ENCODE data around the gene SMOC1.

DNA sequence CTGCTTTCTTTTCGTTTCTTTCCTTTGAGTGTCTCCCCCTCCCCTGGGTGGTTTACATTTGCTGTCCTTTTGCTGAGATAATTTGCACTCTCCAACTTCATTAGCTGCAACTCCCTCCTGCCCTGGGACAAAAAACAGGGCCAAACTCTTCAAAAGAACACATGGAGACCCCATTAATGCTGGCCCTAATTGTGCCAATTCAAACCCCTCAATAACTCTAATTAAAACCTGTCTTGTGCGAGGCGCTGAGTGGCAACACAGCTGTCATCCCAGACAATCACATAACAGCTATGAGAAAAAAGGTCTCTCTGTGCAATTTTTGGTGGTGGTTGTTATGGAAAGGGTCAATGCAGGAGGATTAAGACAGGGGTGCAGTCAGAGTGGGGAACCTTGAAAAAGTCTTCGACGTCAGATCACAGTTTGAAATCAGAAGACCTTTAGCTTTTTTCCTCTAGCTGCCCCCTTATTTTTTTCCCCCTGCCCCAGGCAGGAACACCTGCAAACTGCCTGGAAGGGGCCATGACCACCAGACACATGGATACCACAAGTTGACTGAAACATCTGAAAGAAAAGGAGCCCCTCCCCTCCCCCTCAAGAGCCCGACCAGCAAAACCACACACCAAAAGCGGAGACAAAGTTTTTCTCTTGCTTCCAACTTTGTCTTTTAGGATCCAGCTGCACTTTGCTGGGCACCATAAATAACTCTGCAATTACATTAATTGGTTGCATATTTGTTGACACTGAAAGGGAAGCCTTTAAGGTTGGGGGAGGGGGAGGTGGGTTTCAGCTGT is 26.5 kb upstream of the SMOC1 start:
- TF ChIP-seq, protein P1, sequence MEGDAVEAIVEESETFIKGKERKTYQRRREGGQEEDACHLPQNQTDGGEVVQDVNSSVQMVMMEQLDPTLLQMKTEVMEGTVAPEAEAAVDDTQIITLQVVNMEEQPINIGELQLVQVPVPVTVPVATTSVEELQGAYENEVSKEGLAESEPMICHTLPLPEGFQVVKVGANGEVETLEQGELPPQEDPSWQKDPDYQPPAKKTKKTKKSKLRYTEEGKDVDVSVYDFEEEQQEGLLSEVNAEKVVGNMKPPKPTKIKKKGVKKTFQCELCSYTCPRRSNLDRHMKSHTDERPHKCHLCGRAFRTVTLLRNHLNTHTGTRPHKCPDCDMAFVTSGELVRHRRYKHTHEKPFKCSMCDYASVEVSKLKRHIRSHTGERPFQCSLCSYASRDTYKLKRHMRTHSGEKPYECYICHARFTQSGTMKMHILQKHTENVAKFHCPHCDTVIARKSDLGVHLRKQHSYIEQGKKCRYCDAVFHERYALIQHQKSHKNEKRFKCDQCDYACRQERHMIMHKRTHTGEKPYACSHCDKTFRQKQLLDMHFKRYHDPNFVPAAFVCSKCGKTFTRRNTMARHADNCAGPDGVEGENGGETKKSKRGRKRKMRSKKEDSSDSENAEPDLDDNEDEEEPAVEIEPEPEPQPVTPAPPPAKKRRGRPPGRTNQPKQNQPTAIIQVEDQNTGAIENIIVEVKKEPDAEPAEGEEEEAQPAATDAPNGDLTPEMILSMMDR (IDR thresholded peaks at IDR 0.05): no peak
- TF ChIP-seq POLR2A (IDR thresholded peaks at IDR 0.05): no peak

Data from body of pancreas (tissue), 4 donors.